Erythroblast (primary cell): Measurements from ENCODE around the gene CBL.

Experiments used
- GATA1 ChIP-seq: IDR thresholded peaks from 2 replicates; pipeline ENCODE4 v1.6.1; 2011; ENCODE audit warnings: low read depth, mild to moderate bottlenecking, control low read depth, low read length, moderate library complexity
- POLR2A ChIP-seq: IDR thresholded peaks from 2 replicates; pipeline ENCODE4 v1.6.1; 2011; ENCODE audit warnings: mild to moderate bottlenecking, low read length

GRCh38 chr11:119157063-119157462, 49.1 kb upstream of the CBL start:
- no peak for TF ChIP-seq GATA1
- TF ChIP-seq POLR2A: no peak
